HG02840 (cell line): ENCODE measurements around the gene B4GALNT4.
"Not testable (repeated sequence)": the region's sequence is repeated elsewhere in the genome, so short reads cannot be mapped to it uniquely, and the experiment has no call there.

Experiments used
- ATAC-seq: cut with Tn5 transposase; IDR thresholded peaks from one replicate; pipeline ENCODE4 v1.9.1; 2021; ENCODE audit warnings: mild to moderate bottlenecking, moderate library complexity, moderate number of reproducible peaks; ENCODE audit not compliant: unreplicated experiment, low FRiP score

B4GALNT4 gene

DNA sequence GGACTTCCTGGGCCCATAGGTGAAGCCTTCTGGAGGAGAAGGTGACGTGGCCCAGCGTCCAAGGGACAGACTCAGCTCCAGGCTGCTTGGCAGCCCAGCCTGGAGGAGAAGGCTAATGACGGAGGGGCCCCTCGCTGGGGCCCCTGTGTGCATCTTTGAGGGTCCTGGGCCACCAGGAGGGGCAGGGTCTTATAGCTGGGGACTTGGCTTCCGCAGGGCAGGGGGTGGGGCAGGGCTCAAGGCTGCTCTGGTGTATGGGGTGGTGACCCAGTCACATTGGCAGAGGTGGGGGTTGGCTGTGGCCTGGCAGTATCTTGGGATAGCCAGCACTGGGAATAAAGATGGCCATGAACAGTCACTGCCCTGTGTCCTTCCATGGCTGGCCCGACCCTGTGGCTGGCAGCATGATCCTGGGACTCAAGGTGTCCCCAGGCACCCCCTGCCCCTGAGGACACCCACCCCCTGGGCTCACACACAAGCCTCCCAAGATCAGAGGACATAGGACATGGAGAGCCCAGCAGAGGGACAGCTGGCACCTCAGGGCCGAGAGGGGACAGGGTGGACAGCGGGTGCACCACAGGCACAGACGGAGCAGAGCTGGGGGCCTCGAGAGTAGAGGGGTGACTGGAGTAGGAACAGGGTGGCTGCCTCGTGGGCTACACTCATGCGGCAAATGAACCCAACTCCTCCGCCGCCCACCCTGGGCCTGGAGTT, 35.4 kb downstream of the B4GALNT4 start:
- no peak for ATAC-seq

DNA sequence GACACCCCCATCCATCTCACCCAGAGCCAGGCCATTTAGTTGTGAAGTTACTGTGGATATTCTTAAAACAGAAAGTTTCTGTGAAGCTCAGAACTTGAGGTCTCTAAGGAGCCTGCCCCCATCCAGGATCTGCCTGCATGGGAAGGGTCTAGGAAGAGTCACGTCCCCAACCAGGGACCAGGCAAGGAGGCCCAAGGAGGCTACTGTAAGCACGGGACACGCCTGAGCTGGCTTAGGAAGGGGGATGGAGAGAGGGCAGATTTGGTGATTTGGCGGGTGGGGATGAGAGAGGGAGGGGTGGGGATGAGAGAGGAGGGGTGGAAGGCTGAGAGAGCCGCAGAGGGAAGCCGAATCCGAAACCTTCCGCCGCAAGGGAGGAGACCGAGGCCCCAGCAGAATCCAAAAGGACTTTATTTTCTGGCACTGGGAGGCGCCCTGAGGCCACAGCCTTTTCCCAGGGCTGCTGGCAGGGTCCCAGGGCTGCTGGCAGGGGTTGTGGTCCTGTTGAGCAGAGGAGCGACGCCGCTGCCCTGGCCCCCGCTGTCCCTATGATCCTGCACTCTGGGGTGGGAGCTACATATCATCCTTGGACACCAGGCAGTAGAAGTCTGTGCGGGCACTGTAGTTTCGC, 36.1 kb downstream of the B4GALNT4 start:
- ATAC-seq = no peak

DNA sequence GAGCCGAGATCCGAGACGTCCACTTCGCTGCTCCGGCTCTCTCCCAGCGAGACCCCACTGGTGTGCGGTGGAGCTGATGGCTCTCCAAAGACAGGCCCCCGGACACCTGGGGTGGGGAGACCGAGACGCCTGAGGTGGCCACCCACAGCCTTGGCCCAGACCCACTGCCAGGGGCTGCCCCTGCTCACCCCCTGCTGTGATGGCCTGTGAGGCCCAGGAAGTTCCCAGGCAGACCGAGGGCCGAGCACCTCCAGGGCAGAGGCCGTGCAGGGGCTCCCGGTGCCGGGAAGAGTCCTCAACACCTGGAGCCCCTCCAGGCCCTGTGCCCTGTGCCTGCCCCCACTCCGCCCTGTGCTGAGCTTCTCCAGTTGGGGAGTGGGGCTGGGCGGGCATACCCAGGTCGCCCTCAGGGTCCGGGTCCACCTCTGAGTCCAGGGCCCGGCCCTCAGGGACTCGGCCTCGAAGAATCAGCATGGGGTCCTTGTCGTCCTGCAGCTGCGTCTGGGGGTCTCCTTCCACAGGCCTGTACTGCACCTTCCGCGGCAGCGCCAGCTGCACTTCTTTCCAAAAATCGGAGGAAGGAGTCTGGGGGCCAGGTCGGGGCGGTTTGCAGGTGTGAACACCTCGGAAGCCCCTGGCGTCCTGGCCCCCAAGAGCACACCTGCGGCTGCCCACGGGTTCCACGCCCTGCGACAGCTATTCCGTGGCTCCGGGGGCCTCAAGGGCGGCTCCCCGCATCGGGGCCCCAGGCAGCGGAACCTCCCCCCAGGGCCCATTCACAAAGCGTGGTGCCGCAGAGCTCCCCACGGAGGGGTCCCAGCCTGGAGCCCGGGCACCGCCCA, 36.9 kb downstream of the B4GALNT4 start:
- no peak for ATAC-seq

DNA sequence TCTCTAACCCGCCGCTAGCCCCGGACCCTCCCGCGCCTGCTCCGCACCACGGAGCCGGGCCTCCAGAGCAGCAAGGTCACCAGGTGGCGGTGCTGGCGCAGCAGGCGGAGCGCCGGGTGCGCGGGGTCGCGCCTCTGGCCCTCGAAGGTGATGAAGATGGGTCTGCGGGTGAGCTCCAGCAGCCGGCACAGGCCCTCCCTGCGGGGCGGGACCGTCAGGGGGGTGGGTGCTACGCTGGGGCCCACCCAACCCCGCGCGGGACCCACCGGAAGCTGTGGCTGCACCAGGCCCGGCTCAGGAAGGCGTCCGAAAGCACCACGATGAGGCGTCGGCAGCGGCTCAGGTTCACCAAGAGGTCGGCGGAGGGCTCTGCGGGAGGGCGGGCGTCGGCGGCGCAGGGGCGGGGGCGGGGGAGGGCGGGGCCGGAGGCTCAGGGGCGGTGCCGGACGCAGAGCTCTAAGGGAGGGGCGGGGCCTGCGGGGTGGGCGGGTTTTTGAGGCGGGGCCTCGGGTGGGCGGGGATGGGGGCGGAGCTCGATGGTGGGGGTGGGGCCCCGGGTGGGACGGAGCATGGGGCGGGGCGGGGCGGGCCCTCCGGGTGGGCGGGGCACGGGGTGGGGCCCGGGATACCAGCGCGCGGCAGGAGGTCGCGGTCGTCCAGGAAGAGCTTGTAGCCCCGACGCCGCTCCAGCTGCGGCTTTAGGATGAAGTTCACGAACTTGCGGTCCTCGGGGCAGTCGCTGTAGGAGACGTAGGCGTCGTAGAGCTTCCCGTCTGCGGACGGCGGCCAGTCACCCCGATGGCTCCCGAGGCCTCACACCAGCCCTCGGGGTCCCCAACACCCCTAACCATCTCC, 37.7 kb downstream of the B4GALNT4 start:
- peak; percentile 63 for ATAC-seq

DNA sequence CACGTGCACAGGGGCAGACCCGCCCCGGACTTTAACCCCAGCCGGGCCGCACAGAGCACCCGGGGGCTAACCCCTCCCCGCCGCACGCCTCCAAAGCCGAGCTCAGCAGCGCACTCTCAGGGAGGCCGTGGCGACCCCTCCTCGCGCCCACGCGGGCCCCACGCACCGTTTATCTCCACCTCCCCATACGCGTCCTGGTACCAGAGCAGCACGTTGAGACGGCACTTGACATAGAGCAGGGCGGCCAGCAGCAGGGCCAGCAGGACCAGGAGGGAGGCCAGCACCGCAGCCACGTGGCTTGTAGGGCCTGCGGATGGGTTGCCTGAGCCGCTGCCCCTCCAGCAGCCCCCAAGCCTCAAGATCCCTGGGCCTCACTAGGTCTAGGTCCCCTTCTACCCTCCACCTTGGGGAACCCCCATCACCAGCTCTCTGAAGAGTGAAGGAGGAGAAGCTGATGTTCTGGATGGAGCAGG, 38.4 kb downstream of the B4GALNT4 start:
- ATAC-seq = no peak

DNA sequence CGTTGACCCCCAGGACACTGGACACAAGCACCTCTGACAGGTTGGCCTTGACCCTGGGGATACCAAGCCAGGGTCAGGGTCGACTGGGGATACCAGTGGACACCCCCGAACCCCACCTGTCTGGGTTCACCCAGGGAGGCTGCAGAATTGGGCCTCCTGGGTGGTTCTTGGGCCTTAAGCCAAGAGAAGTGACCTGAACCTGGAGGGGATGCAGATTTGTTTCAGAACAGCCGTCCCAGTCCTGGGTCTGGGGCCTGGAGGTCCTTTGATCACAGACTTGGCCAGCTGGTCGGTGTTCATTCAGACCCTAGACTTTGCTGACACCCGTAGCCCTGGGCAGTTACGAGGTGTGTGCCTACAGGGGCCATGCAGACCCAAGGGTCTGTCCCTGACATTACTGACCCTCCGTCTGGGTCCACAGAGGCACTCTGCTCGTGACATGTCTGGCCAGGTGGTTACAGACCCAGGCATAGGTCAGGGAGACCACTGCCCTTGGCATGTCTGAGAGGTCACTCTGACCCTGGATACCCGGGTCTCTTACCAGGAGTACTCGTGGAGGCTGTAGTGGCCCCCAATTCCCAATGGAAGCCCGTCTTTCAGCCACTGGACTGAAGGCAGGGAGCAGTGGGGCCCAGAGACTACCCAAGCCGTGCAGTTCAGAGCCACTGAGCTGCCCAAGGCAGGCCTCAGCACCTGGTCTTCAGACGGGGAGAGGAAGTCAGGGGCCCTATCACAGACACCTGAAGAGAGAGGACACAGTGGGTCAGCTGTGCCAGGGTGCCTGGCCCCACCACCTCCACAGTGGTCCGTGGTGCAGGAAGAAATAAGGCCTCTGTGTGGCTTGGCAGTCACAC, 39.1 kb downstream of the B4GALNT4 start:
- no peak for ATAC-seq

DNA sequence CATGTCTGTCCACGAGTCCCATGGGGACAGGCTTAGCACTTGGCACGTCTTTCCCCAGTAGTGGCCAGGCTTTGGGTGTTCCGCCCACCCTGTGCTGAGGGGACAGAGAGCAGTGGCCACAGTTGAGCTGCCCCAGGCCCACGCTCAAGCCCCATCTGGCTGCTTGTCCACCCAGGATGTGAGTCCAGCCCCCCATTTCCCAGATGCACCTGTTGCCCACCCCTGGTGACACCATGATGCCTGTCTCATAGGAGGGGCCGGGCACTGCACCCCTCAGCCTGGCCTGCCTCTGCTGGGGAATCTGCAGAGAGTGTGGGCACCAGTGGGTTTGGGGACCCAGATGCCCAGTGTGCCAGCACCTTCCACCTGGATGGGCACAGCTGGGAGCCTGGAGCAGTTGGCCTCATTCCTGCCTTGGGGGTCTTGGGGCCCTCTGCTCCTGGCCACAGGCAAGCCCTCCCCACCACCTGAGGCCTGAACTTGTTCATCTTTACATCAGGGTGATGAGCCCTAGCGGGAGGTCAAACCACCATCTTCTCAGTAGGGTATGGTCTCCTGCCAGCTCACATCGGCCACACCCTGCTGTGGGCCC, 39.8 kb downstream of the B4GALNT4 start:
- ATAC-seq = no peak

DNA sequence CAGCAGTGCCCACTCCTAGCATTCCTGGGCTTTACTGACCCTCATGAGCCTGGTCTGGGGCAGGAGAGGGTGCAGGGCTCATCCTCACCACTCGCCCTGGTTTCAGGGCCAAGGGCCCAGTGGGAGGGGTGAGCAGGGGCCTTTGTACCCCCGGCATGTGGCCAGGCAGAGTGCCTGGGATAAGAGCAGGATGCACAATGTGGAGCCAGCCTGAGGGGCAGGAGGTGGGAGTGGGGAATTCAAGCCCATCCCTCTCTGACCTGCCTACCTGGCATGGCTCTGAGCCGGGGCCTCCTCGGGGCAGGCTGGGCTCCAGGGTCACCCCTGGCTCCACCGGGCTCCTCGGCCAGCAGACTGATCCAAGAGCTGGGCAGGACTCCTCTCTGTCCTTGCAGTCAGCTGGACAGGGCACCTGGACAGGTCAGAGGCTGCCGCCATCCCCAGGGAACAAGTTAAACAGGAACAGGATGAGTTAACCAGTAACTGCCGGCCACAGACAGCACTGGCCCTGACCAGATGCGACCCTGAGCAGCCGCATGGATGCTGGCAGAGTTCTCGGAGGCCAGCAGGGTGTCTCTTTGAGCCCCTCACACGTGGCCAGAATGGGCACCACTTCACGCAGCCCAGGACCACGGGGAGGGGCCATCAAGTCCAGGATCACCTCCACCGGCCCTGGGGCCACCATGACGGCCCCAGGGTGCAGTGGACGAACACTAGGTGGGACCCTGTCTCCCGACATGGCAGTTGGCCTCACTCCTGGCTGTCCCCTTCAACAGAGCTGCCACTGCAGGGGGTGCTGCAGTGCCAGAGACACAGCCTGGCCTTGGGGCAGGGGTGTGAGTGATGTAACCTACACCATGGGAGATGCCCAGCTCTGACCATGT, 40.5 kb downstream of the B4GALNT4 start:
- no peak for ATAC-seq

DNA sequence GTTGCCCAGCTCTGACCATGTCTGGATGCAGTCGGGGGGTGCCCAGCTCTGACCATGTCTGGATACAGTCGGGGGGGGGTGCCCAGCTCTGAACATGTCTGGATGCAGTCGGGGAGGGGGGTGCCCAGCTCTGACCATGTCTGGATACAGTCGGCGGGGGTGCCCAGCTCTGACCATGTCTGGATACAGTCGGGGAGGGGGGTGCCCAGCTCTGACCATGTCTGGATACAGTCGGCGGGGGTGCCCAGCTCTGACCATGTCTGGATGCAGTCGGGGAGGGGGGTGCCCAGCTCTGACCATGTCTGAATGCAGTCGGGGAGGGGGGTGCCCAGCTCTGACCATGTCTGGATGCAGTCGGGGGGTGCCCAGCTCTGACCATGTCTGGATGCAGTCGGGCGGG, 41.4 kb downstream of the B4GALNT4 start:
- not testable (repeated sequence) for ATAC-seq

DNA sequence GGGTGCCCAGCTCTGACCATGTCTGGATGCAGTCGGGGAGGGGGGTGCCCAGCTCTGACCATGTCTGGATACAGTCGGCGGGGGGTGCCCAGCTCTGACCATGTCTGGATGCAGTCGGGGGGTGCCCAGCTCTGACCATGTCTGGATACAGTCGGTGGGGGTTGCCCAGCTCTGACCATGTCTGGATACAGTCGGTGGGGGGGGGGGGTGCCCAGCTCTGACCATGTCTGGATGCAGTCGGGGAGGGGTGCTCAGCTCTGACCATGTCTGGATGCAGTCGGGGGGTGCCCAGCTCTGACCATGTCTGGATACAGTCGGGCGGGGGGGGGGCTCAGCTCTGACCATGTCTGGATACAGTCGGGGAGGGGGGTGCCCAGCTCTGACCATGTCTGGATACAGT, 42.2 kb downstream of the B4GALNT4 start:
- not testable (repeated sequence) for ATAC-seq

DNA sequence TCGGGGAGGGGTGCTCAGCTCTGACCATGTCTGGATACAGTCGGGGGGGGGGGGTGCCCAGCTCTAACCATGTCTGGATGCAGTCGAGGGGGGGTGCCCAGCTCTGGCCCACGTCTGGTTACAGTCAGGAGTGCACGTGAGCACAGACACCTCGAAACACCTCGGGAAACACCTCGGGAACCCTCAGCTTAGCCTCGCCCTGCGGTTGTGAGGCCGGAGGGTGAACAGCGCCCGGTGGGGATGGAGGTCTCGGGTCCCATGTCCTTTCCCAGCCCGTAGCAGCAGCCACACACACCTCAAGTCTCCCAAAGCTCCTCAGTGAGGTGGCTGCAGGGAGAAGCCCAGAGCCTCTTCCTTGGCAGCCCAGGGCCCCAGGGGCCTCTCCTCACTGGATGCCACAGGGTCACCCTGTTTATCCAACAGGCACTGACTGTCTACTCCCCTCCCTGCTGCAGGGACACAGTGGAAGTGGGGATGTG, 43.4 kb downstream of the B4GALNT4 start:
- no peak for ATAC-seq

DNA sequence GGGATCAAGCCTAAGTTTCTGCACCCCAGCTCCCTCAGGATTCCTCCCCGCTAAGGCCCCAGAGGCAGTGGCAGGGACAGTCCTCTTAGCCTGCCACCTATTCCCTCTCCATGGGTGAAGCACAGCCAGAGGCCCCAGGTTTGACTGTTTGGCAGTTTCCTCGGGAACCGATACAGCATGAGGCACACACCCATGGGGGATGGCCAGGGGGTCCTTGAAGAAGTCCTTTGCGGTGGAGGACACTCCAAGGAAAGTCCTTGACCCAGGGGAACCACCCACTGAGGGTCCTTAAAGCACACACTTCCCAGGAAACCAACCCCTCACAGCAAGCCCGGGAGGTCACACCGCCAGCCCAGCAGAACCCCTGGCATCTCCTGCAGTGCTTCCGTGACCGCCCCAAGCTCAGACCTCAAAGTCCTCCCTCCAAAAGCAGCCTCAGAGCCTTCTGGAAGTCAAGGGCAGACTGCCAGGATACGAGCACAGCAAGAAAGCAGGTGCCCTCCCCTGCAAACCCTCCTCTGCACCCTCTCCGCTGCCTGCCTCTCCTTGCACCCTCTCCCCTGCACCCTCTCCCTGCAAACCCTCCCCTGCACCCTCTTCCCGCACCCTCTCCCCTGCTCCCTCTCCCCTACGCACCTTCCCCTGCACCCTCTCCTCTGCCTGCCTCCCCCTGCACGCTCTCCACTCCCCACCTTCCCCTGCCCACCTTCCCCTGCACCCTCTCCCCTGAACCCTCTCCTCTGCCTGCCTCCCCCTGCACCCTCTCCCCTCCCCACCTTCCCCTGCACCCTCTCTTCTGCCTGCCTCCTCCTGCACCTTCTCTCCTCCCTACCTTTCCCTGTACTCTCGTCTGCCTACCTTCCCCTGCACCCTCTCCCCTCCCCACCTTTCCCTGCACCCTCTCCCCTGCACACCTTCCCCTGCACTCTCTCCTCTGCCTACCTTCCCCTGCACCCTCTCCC, 44.1 kb downstream of the B4GALNT4 start:
- ATAC-seq = no peak

DNA sequence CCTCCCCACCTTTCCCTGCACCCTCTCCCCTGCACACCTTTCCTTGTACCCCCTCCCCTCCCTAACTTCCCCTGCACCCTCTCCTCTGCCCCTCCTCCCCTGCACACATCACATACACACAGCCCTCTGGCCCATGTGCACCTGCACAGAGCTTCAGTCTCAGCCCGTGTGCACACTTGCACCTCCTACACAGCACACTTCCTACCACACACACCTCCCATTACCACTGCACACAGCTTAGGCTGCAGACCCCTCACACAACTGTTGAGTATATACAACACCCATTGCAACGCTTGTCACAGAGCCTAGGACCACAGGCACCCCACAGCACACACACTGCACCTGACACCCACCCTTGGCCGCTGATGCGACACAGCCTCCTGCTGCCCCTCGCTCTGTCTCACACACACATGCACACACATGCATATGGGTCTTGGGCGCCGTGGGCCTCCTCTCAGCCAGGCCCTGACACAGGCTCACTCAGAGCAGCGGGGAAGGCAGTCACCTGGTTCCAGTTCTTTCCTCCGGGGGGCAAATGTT, 45.1 kb downstream of the B4GALNT4 start:
- no peak for ATAC-seq

DNA sequence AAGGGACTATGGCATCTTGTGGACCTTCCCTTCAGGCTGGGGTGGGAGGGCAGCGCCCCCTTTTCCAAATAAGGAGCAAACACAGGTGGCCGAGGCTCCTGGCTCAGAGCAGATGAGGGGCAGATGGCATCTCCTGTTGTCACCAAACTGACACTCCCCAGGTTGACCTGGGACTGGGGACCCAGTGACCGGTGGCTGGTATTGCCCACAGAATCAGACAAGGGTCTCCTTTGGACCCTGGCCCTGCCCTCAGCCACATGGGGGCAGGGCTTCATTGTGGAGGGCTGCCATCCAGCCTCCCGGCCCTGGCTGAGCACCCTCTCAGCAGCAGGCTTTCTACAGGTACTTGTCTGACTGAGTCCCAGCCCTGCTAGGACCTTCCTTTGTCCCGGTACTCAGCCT, 46.3 kb downstream of the B4GALNT4 start:
- ATAC-seq = no peak

DNA sequence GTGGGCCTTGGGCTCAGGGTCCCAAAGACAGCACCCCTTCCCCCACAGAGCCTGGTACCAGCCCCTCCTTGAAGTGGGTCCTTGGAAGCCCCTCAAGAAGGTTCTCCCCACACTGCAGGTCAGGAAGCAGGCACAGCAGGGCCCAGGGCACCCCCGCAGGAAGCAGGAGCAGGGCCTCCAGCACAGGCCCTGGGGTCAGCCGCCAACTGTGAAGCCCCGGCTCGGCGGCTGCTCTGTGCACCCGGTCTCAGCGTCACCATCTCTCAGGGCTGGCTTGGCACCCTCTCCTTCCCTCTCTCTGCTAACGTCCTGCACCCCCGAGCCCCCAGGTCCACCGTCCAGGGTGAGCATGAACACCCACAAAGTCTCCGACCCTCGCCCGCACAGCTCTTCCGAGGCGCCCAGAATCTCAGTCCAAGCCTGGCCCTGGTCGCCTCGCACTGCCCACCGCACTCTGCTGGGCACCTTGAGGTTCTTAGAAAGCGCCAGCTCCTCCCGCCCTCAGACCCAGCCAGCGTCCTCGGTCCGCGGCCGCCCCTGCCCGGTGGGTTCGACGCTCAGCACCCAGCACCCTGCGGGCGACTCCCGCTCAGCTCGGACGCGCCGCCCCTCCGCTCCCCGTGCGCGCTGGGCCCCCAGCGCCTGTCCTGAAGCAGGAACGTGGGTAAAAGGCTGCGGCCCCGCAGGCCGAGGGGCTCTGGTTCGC, 46.9 kb downstream of the B4GALNT4 start:
- ATAC-seq = no peak
